Thymus (tissue), 14 donors: ENCODE data around the gene MYG1. TPM values are rescaled to one million over a fixed set of nuclear protein-coding genes. Genes with fewer than 3 reads are reported as not detected.

Source experiments
- DNase-seq, 9 donors: peaks; one replicate each; pipeline ENCODE4 v3.0.0-alpha.2; 2013; ENCODE audit warnings: low spot score in 9 of 9, low read depth in 6 of 9, missing footprints in 1 of 9
- H3K27ac ChIP-seq, 2 donors: one replicate each; pipeline ENCODE4 v1.5.1; 2013; ENCODE audit warnings: control low read depth in 1 of 2, low read depth in 1 of 2, low read length in 1 of 2, mild to moderate bottlenecking in 1 of 2, moderate library complexity in 1 of 2
- H3K27me3 ChIP-seq, 2 donors: one replicate each; pipeline ENCODE4 v1.5.1; 2013; ENCODE audit warnings: low read length in 1 of 2; ENCODE audit not compliant: control insufficient read depth in 2 of 2, insufficient read depth in 1 of 2
- H3K36me3 ChIP-seq, 2 donors: one replicate each; pipeline ENCODE4 v1.5.1; 2013; ENCODE audit warnings: low read length in 1 of 2, mild to moderate bottlenecking in 1 of 2, moderate library complexity in 1 of 2; ENCODE audit not compliant: control insufficient read depth in 2 of 2, insufficient read depth in 2 of 2
- H3K4me1 ChIP-seq, 2 donors: one replicate each; pipeline ENCODE4 v1.5.1; 2013; ENCODE audit warnings: low read length in 2 of 2; ENCODE audit not compliant: control insufficient read depth in 2 of 2, insufficient read depth in 2 of 2
- H3K4me3 ChIP-seq, 2 donors: one replicate each; pipeline ENCODE4 v1.5.1; 2013; ENCODE audit warnings: low read length in 2 of 2, control low read depth in 1 of 2, mild to moderate bottlenecking in 1 of 2
- H3K9me3 ChIP-seq, 2 donors: one replicate each; pipeline ENCODE4 v1.5.1; 2013; ENCODE audit warnings: low read length in 1 of 2, mild to moderate bottlenecking in 1 of 2; ENCODE audit not compliant: control insufficient read depth in 2 of 2, insufficient read depth in 1 of 2
- WGBS: extraction: QIAGEN DNeasy Blood & Tissue Kit; methylation state at CpG from one replicate; pipeline ENCODE4 v1.1.7; 2013; 5-methylcytosine and 5-hydroxymethylcytosine counted together
- long read RNA-seq, 10 donors: transcript quantifications; one replicate each; lab custom pipeline, GENCODE V29; 2026
- polyA plus RNA-seq: library from polyadenylated mRNA; stranded (reverse); fragments of 200-250 nt; gene quantifications from one replicate; pipeline ENCODE4 v1.2.3, GENCODE V29; 2013
- total RNA-seq: library from RNA; stranded (reverse); fragments of 120-200 nt; gene quantifications from one replicate; pipeline ENCODE4 v1.2.4, GENCODE V29; 2013
- donor health status: healthy.

MYG1 gene, protein sequence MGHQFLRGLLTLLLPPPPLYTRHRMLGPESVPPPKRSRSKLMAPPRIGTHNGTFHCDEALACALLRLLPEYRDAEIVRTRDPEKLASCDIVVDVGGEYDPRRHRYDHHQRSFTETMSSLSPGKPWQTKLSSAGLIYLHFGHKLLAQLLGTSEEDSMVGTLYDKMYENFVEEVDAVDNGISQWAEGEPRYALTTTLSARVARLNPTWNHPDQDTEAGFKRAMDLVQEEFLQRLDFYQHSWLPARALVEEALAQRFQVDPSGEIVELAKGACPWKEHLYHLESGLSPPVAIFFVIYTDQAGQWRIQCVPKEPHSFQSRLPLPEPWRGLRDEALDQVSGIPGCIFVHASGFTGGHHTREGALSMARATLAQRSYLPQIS
- total RNA-seq = 53.0 TPM
- polyA plus RNA-seq = 57.9 TPM
- long read RNA-seq, donor 1 = 0 reads
- long read RNA-seq, donor 2 = 0 reads
- long read RNA-seq, donor 3, transcript C12orf10-201 (7 exons, 1,192 nt) = major isoform, 17 of 32 reads
- long read RNA-seq, donor 3, partial matches to known transcripts = 7 of 32 reads
- long read RNA-seq, donor 3, other reads (novel, unspliced or antisense) = 0 of 32 reads
- long read RNA-seq, donor 4, partial matches to known transcripts = 0 of 7 reads
- long read RNA-seq, donor 4, other reads (novel, unspliced or antisense) = 0 of 7 reads
- long read RNA-seq, donor 5, transcript C12orf10-201 (7 exons, 1,192 nt) = major isoform, 29 of 40 reads
- long read RNA-seq, donor 5, partial matches to known transcripts = 0 of 40 reads
- long read RNA-seq, donor 5, other reads (novel, unspliced or antisense) = 0 of 40 reads
- long read RNA-seq, donor 6, transcript C12orf10-201 (7 exons, 1,192 nt) = major isoform, 15 of 17 reads
- long read RNA-seq, donor 6, partial matches to known transcripts = 0 of 17 reads
- long read RNA-seq, donor 6, other reads (novel, unspliced or antisense) = 0 of 17 reads
- long read RNA-seq, donor 7, transcript C12orf10-201 (7 exons, 1,192 nt) = major isoform, 12 of 17 reads
- long read RNA-seq, donor 7, partial matches to known transcripts = 0 of 17 reads
- long read RNA-seq, donor 7, other reads (novel, unspliced or antisense) = 0 of 17 reads
- long read RNA-seq, donor 8, transcript C12orf10-201 (7 exons, 1,192 nt) = major isoform, 7 of 7 reads
- long read RNA-seq, donor 8, partial matches to known transcripts = 0 of 7 reads
- long read RNA-seq, donor 8, other reads (novel, unspliced or antisense) = 0 of 7 reads
- long read RNA-seq, donor 9, transcript C12orf10-201 (7 exons, 1,192 nt) = major isoform, 9 of 11 reads
- long read RNA-seq, donor 9, partial matches to known transcripts = 0 of 11 reads
- long read RNA-seq, donor 9, other reads (novel, unspliced or antisense) = 0 of 11 reads
- long read RNA-seq, donor 10, transcript C12orf10-201 (7 exons, 1,192 nt) = major isoform, 8 of 14 reads
- long read RNA-seq, donor 10, partial matches to known transcripts = 5 of 14 reads
- long read RNA-seq, donor 10, other reads (novel, unspliced or antisense) = 0 of 14 reads

DNA sequence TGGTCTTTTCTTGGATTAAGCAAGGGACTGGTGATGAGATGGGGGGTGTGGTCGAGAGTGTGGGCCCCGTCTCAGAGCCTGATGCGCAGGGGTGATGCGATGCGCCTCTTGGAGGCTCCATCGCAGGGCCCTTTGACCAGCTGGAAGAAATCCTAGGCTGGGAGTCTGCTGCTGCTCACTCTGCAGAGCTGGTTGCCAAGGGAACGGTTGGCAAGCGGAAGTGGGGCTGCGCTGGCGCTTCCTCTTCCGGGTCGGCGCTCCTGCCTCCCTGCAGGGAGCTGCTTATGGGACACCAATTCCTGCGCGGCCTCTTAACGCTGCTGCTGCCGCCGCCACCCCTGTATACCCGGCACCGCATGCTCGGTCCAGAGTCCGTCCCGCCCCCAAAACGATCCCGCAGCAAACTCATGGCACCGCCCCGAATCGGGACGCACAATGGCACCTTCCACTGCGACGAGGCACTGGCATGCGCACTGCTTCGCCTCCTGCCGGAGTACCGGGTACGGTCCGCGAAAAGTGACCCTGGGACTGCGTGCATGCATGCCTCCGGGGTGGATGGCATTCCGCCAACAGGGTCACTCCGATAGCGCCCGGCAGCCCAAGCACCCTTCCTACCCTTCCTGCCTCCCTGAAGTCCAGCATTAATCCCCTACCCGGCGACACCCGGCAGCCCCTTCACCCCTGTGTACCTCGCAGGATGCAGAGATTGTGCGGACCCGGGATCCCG, at the start of gene MYG1:
Gene MYG1, plus strand, starts transcription at position 242 of the 727 bp plus-strand sequence. Its CDS starts 43 bp downstream, at position 285.
- DNase-seq = peak; percentile 78 to 93 (median 86)
- Histone ChIP-seq H3K4me1 (peaks cover 21 to 26% of the 10 kb centered on the region in 2 donors), H3K4me3 (peak within 1 kb of the TSS; percentile 87 to 91), H3K36me3 (peaks cover 15 to 41% of the 10 kb centered on the region in 2 donors), H3K27ac (peak within 1 kb of the TSS; percentile 76 to 84), H3K9me3 (no peaks in the 10 kb centered on the region), H3K27me3 (no peaks in the 10 kb centered on the region)
- 3% methylated on average over 51 of the region's 51 CpGs for WGBS

DNA sequence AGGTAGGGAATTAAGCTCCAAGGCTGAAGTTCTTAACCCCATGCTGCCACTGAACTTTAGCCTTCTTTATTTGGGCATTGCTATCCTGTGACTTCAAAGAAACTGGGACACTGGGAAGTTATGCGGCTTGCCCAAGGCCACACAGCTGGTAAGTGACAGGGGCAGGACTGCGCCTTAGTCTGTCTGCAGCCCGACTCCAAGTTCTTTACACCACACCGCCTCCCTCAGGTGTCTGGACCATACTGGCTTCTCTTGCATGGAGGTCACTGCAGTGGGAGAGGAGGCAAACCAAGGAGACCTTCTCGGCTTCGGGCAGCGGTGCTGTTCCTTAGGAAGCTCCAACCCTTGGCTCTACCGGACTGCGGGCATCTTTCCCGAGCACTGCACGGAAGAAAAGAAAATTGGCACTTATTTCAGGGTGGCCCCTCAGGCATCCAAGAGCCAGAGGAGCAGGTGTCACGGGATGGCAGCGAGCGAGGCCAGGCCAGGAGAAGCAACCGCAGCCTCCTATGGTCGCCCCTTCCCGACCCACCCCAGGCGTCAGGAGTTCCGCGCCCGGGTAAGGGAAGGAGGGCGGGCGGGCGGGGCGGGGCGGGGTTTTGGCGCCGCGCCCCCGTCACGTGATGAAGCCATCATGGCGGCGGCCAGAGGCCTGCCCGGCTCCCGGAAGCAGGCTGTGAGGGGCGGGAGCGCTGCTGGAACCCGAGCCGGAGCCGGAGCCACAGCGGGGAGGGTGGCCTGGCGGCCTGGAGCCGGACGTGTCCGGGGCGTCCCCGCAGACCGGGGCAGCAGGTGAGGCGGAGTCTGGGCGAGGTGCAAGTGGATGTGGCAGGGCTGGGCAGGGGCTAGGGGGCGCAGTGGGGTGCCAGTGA, 47.8 kb upstream of the MYG1 start:
- Histone ChIP-seq H3K27ac (peak overlapping the region; percentile 29 to 89), H3K36me3 (peaks cover 10 to 13% of the 10 kb centered on the region in 2 donors), H3K27me3 (no peaks in the 10 kb centered on the region), H3K9me3 (no peaks in the 10 kb centered on the region), H3K4me3 (peak overlapping the region; percentile 78 to 90), H3K4me1 (peaks cover 16 to 35% of the 10 kb centered on the region in 2 donors)
- WGBS = 2% methylated on average over 51 of the region's 51 CpGs
- DNase-seq = peak in 5 of 9 donors; percentile 54 to 81 (median 64)

DNA sequence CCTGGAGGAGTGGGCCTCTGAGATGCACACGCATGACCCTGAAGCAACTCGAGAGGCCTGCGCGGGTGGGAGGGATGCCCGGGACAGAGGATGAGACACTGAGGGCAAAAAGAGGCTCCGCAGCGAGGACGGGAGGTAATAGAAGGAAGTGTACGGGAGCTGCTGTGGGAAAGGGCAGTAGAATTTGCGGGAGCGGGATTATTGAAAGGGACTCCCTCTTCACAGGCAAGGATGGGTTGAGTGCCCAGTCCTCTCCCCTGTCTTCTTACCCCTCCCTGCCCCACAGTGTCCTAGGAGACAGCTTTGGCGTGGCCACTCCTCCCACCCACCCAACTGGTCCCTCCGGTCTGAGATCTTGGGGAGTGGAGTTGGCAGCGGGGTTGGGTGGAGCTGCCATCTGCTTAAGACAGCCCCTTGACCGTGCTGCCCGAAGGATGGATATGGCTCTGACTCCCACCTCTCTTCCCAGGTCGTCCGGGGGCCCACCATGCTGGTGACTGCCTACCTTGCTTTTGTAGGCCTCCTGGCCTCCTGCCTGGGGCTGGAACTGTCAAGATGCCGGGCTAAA, 47.1 kb upstream of the MYG1 start:
- peak overlapping the region; percentile 2 to 89 for H3K27ac ChIP-seq
- H3K4me1 ChIP-seq = peaks cover 16 to 35% of the 10 kb centered on the region in 2 donors
- H3K27me3 ChIP-seq = no peaks in the 10 kb centered on the region
- 19% methylated on average over 19 of the region's 19 CpGs for WGBS
- H3K4me3 ChIP-seq = peak overlapping the region; percentile 78 to 90
- no peak for DNase-seq
- no peaks in the 10 kb centered on the region for H3K9me3 ChIP-seq
- H3K36me3 ChIP-seq = peaks cover 10 to 13% of the 10 kb centered on the region in 2 donors

DNA sequence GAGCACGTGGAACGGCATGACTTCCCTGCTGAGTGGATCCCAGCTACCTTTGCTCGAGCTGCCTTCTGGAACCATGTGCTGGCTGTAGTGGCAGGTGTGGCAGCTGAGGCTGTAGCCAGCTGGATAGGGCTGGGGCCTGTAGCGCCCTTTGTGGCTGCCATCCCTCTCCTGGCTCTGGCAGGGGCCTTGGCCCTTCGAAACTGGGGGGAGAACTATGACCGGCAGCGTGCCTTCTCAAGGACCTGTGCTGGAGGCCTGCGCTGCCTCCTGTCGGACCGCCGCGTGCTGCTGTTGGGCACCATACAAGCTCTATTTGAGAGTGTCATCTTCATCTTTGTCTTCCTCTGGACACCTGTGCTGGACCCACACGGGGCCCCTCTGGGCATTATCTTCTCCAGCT, 46.2 kb upstream of the MYG1 start:
- H3K27ac ChIP-seq = no peak overlapping the region
- DNase-seq = no peak
- no peak overlapping the region for H3K4me3 ChIP-seq
- peaks cover 16 to 35% of the 10 kb centered on the region in 2 donors for H3K4me1 ChIP-seq
- H3K36me3 ChIP-seq = peaks cover 10 to 13% of the 10 kb centered on the region in 2 donors
- WGBS = 97% methylated on average over 13 of the region's 13 CpGs
- H3K9me3 ChIP-seq = no peaks in the 10 kb centered on the region
- no peaks in the 10 kb centered on the region for H3K27me3 ChIP-seq

DNA sequence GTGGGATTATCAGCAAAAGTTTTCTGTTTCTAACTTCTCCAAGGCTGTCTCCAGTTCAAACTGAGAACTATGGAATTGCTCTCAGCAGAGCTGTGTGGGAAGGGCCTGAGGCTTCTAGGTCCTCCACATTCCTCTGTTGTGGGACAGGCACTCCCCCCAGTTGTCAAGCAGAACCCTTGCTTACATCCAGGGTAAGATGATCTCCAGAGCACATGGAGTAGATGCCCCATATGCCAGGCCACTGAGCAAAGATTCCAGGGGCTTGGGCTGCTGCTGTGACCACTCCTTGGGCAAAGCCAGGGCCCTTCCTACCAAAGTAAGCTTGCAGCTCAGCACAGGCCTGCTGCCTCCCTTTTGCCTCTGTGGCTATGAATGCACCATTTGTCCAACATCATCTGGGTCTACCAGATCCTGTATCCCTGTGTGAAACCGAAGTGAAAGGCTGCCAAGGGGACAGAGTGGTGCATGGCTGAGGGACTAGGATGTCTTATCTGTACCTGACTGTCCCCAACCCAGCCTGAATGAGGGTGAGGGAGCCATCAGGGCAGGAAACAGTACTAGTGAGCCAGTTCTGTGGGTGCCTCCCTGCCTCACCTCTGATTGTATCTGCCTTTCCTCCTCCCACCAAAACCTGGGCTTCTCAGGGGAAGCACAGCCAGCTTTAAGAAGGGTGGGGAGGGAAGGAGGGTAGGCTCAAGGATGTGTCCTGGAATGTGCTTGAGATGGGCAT, 44.5 kb upstream of the MYG1 start:
- whole genome bisulfite sequencing = 94% methylated on average over 1 of the region's 1 CpG
- Histone ChIP-seq H3K9me3 (no peaks in the 10 kb centered on the region), H3K4me3 (no peak overlapping the region), H3K27me3 (no peaks in the 10 kb centered on the region), H3K36me3 (peaks cover 10 to 13% of the 10 kb centered on the region in 2 donors), H3K27ac (no peak overlapping the region), H3K4me1 (peaks cover 16 to 35% of the 10 kb centered on the region in 2 donors)
- DNase-seq = no peak

- H3K36me3 ChIP-seq = peaks cover 10 to 13% of the 10 kb centered on the region in 2 donors
- H3K4me3 ChIP-seq = no peak overlapping the region
- no peaks in the 10 kb centered on the region for H3K27me3 ChIP-seq
- H3K4me1 ChIP-seq = peaks cover 16 to 34% of the 10 kb centered on the region in 2 donors
- DNase-seq = peak in 1 of 9 donors; percentile 35
- H3K27ac ChIP-seq = no peak overlapping the region
- no peaks in the 10 kb centered on the region for H3K9me3 ChIP-seq
- 65% methylated on average over 3 of the region's 3 CpGs for WGBS
Observed at GRCh38 chr12:53255996-53256395, 43.5 kb upstream of the MYG1 start.
